Liver (tissue), 9 donors: ENCODE results near the gene VEGFA. TPM values are rescaled to one million over a fixed set of nuclear protein-coding genes. Genes with fewer than 3 reads are reported as not detected.

Source experiments
- DNase-seq: peaks from one replicate; pipeline ENCODE4 v3.0.0-alpha.2; 2017; ENCODE audit warnings: low spot score
- H3K27ac ChIP-seq, 2 donors: one replicate each; pipeline ENCODE4 v1.7.0; 2013; ENCODE audit warnings: inconsistent platforms in 2 of 2, low read length in 2 of 2, control low read depth in 1 of 2, low read depth in 1 of 2, mild to moderate bottlenecking in 1 of 2
- H3K27me3 ChIP-seq, 4 donors: one replicate each; pipeline versions ENCODE4 v1.6.1 to v1.7.0; 2013; ENCODE audit warnings: low read length in 3 of 4, inconsistent platforms in 1 of 4, mild to moderate bottlenecking in 1 of 4, moderate library complexity in 1 of 4; ENCODE audit not compliant: control insufficient read depth in 4 of 4, insufficient read depth in 4 of 4
- H3K36me3 ChIP-seq, 4 donors: one replicate each; pipeline versions ENCODE4 v1.6.1 to v1.7.0; 2013; ENCODE audit warnings: low read length in 3 of 4, mild to moderate bottlenecking in 3 of 4, low read depth in 1 of 4, moderate library complexity in 1 of 4; ENCODE audit not compliant: control insufficient read depth in 4 of 4, insufficient read depth in 3 of 4
- H3K4me1 ChIP-seq, 4 donors: one replicate each; pipeline versions ENCODE4 v1.6.1 to v1.7.0; 2013; ENCODE audit warnings: low read length in 3 of 4, mild to moderate bottlenecking in 3 of 4, moderate library complexity in 1 of 4; ENCODE audit not compliant: control insufficient read depth in 4 of 4, insufficient read depth in 4 of 4
- H3K4me3 ChIP-seq, 3 donors: one replicate each; pipeline versions ENCODE4 v1.6.1 to v1.7.0; 2013; ENCODE audit warnings: low read length in 3 of 3, control low read depth in 1 of 3, low read depth in 1 of 3, mild to moderate bottlenecking in 1 of 3
- H3K9ac ChIP-seq, 2 donors: one replicate each; pipeline ENCODE4 v1.7.0; 2013; ENCODE audit warnings: low read length in 2 of 2, mild to moderate bottlenecking in 2 of 2, moderate library complexity in 2 of 2, control low read depth in 1 of 2, low read depth in 1 of 2
- H3K9me3 ChIP-seq, 4 donors: one replicate each; pipeline versions ENCODE4 v1.6.1 to v1.7.0; 2013; ENCODE audit warnings: low read length in 3 of 4; ENCODE audit not compliant: control insufficient read depth in 4 of 4
- GABPA ChIP-seq, 2 donors: IDR thresholded peaks in 1 of 2; conservative IDR thresholded peaks in 1 of 2; 2 replicates each; pipeline ENCODE4 v1.6.1; 2016; ENCODE audit warnings: antibody characterized with exemption in 2 of 2, mild to moderate bottlenecking in 1 of 2, moderate library complexity in 1 of 2
- HNF4G ChIP-seq: IDR thresholded peaks from 2 replicates; pipeline ENCODE4 v1.6.1; 2016; ENCODE audit warnings: antibody characterized with exemption
- MAX ChIP-seq: IDR thresholded peaks from 2 replicates; pipeline ENCODE4 v1.6.1; 2016; ENCODE audit warnings: antibody characterized with exemption
- RAD21 ChIP-seq, 2 donors: IDR thresholded peaks; 2 replicates each; pipeline ENCODE4 v1.6.1; 2016; ENCODE audit warnings: antibody characterized with exemption in 2 of 2, mild to moderate bottlenecking in 2 of 2
- RXRA ChIP-seq, 2 donors: IDR thresholded peaks; 2 replicates each; pipeline ENCODE4 v1.6.1; 2017 to 2018; ENCODE audit warnings: antibody characterized with exemption in 2 of 2, mild to moderate bottlenecking in 1 of 2
- SP1 ChIP-seq: IDR thresholded peaks from 2 replicates; pipeline ENCODE4 v1.6.1; 2018; ENCODE audit warnings: antibody characterized with exemption, mild to moderate bottlenecking
- YY1 ChIP-seq: IDR thresholded peaks from 2 replicates; pipeline ENCODE4 v1.6.1; 2016; ENCODE audit warnings: antibody characterized with exemption, mild to moderate bottlenecking
- WGBS: extraction: QIAGEN DNeasy Blood & Tissue Kit; methylation state at CpG from one replicate; pipeline ENCODE4 v1.1.7; 2013; 5-methylcytosine and 5-hydroxymethylcytosine counted together
- polyA plus RNA-seq, 2 donors: library from polyadenylated mRNA; stranded (reverse) in 1 of 2; unstranded in 1 of 2; fragments of 200-250 nt in 1 of 2; fragments of >200 nt in 1 of 2; fragmentation: Nextera tagmentation in 1 of 2; extraction: Ambion mirVana in 1 of 2; gene quantifications; one replicate each; pipeline versions ENCODE4 v1.2.1 to v1.2.3, GENCODE V29; 2013 to 2015
- total RNA-seq, 2 donors: library from RNA; depleted of rRNA; stranded (reverse); fragments of >200 nt; gene quantifications; one replicate each; pipeline ENCODE4 v1.2.3, GENCODE V29; 2014
- TF ChIP-seq, protein P1 (sequence below): fragments of 150-350 bp; IDR thresholded peaks from 2 replicates; pipeline ENCODE4 v1.5.1; 2017; ENCODE audit warnings: improper control_type of control experiment, low read depth, low read length; ENCODE audit not compliant: missing input control
- TF ChIP-seq, protein P2 (sequence below): IDR thresholded peaks from 2 replicates; pipeline ENCODE4 v1.6.1; 2016; ENCODE audit warnings: antibody characterized with exemption
- TF ChIP-seq, protein P3 (sequence below): IDR thresholded peaks from 2 replicates; pipeline ENCODE4 v1.6.1; 2016; ENCODE audit warnings: antibody characterized with exemption
- TF ChIP-seq, protein P4 (sequence below): IDR thresholded peaks from 2 replicates; pipeline ENCODE4 v1.6.1; 2016; ENCODE audit warnings: antibody characterized with exemption, mild to moderate bottlenecking
- donor health status: healthy.
- donor health status: healthy.
- donor health status: healthy.
- donor health status: healthy.
- donor health status: healthy.

Gene VEGFA
- total and polyA plus RNA-seq, 4 donors, result 14.7 to 160 (median 65.2) TPM

DNA sequence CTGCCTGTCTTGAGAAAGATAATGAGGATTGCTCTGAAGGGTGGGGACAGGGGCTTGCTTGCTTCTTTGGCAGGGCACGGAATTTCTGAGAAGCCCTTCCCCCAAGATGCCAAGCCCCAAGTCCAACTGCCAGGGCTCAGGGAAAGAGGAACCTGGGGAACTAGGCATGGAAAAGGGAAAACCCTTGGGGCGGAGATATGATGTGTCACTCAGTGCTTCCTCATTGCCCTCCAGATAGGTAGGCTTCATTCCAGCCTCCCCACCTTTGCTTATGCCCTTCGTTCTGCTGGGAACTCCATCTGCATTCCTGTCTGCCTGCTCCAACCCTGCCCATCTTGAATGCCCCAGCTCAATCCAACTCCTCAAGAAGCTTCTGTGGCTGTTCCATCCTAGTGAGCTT lies 61.2 kb downstream of the VEGFA start:
- H3K9me3 ChIP-seq, result no peaks in the 10 kb centered on the region
- H3K27ac ChIP-seq, result no peak overlapping the region
- DNase-seq, result no peak
- no peak overlapping the region for H3K9ac ChIP-seq
- H3K27me3 ChIP-seq, result no peaks in the 10 kb centered on the region
- no peak for TF ChIP-seq SP1
- TF ChIP-seq GABPA (IDR thresholded peaks at IDR 0.05 in 1 of 2, conservative IDR thresholded peaks at IDR 0.05 in 1 of 2), result no peak
- no peak overlapping the region for H3K4me3 ChIP-seq
- H3K36me3 ChIP-seq, result no peaks in the 10 kb centered on the region
- 81% methylated on average over 3 of the region's 3 CpGs for WGBS
- peaks cover 0 to 3% (median 1%) of the 10 kb centered on the region in 4 donors for H3K4me1 ChIP-seq

DNA sequence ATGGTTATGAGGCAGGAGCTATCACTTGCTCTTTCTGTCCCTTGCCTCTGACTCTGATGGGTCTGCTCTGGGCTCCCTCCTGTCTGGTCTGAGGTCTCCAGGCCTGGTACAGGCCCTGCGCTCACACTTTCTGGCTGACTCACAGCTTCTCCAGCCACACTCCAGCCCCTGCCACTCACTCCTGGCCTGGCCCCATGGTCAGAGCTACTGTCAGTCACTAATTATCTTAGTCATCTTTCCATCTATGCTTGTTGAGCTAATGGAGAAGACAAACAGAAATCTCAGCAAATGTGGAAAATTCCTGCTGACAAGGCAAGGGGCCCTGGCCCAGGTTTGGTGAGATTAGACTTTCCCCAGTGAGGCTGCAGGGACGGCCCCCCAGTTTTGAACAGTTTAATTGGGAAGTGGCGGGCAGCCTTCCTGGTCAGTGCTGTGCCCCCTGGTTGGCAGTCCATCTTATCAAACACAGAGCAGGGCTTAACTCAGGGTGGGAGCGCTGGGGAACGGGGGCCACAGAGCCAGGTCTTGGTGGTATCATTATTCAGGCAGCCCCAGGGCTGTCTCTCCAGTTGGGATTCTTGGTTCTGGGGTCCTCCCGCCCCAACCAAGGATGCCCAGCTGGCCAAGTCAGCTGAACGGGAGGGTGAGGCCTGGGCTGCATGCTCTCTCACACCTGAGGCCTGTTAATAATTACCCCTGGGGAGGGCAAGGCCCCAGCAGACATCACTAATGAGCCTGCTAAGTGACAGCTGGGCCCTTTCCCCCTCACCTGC lies 63.4 kb downstream of the VEGFA start:
- no peak overlapping the region for H3K4me3 ChIP-seq
- no peaks in the 10 kb centered on the region for H3K27me3 ChIP-seq
- H3K9me3 ChIP-seq, result no peaks in the 10 kb centered on the region
- H3K27ac ChIP-seq, result no peak overlapping the region
- peak in 1 of 2 donors; percentile 61 for TF ChIP-seq RXRA (IDR thresholded peaks at IDR 0.05)
- no peak for TF ChIP-seq MAX
- TF ChIP-seq, protein P1, sequence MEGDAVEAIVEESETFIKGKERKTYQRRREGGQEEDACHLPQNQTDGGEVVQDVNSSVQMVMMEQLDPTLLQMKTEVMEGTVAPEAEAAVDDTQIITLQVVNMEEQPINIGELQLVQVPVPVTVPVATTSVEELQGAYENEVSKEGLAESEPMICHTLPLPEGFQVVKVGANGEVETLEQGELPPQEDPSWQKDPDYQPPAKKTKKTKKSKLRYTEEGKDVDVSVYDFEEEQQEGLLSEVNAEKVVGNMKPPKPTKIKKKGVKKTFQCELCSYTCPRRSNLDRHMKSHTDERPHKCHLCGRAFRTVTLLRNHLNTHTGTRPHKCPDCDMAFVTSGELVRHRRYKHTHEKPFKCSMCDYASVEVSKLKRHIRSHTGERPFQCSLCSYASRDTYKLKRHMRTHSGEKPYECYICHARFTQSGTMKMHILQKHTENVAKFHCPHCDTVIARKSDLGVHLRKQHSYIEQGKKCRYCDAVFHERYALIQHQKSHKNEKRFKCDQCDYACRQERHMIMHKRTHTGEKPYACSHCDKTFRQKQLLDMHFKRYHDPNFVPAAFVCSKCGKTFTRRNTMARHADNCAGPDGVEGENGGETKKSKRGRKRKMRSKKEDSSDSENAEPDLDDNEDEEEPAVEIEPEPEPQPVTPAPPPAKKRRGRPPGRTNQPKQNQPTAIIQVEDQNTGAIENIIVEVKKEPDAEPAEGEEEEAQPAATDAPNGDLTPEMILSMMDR, result no peak
- H3K36me3 ChIP-seq, result no peaks in the 10 kb centered on the region
- no peak for DNase-seq
- no peak overlapping the region for H3K9ac ChIP-seq
- 75% methylated on average over 7 of the region's 7 CpGs for WGBS
- peaks cover 7 to 10% (median 10%) of the 10 kb centered on the region in 4 donors for H3K4me1 ChIP-seq

- no peak overlapping the region for H3K27ac ChIP-seq
- no peaks in the 10 kb centered on the region for H3K36me3 ChIP-seq
- no peak overlapping the region for H3K4me3 ChIP-seq
- H3K4me1 ChIP-seq, result peaks cover 7 to 16% (median 16%) of the 10 kb centered on the region in 4 donors
- no peaks in the 10 kb centered on the region for H3K9me3 ChIP-seq
- no peak for TF ChIP-seq SP1
- TF ChIP-seq, protein P2, sequence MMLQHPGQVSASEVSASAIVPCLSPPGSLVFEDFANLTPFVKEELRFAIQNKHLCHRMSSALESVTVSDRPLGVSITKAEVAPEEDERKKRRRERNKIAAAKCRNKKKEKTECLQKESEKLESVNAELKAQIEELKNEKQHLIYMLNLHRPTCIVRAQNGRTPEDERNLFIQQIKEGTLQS, result no peak
- H3K9ac ChIP-seq, result no peak overlapping the region
- no peak for DNase-seq
- no peaks in the 10 kb centered on the region for H3K27me3 ChIP-seq
- WGBS, result 86% methylated on average over 9 of the region's 9 CpGs
Observed at GRCh38 chr6:43833996-43834390, 64.0 kb downstream of the VEGFA start.

DNA sequence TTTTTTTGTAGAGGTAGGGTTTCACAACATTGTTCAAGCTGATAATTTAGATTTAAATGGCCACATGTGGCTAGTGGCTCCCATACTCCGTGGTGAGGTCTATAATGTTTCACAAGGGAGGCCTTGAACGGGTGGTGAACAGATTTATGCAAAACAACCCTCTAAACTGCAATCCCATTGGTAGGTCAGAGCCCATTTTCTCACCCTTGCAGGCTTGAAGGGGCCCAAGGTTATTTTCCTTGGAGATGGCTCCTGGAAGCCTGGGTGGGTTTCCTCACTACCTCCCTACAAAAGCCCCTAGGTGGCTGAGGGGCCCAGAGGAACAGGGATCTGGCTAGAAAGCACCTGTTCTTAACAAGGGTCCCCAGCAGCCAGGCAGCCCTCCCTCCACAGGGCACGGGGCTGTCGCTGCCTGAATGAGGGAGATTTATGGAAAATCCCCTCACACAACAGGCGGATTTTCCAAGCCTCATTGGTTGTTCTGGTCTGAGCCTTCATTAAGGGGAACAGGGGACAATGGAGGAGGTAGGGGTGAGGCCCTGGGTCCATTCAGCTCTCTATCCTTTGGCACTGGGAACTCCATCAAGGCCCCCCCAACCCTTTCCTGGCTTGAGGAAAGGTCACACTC lies 64.6 kb downstream of the VEGFA start:
- no peak for DNase-seq
- 91% methylated on average over 5 of the region's 5 CpGs for WGBS

More for the DNA sequence above, 64.6 kb downstream of the VEGFA start:
- Histone ChIP-seq H3K9me3 (no peaks in the 10 kb centered on the region), H3K27ac (no peak overlapping the region), H3K9ac (no peak overlapping the region), H3K36me3 (no peaks in the 10 kb centered on the region), H3K27me3 (no peaks in the 10 kb centered on the region), H3K4me3 (no peak overlapping the region), H3K4me1 (peaks cover 8 to 16% (median 16%) of the 10 kb centered on the region in 4 donors)
- TF ChIP-seq RXRA (IDR thresholded peaks at IDR 0.05), result no peak
- TF ChIP-seq, protein P3, sequence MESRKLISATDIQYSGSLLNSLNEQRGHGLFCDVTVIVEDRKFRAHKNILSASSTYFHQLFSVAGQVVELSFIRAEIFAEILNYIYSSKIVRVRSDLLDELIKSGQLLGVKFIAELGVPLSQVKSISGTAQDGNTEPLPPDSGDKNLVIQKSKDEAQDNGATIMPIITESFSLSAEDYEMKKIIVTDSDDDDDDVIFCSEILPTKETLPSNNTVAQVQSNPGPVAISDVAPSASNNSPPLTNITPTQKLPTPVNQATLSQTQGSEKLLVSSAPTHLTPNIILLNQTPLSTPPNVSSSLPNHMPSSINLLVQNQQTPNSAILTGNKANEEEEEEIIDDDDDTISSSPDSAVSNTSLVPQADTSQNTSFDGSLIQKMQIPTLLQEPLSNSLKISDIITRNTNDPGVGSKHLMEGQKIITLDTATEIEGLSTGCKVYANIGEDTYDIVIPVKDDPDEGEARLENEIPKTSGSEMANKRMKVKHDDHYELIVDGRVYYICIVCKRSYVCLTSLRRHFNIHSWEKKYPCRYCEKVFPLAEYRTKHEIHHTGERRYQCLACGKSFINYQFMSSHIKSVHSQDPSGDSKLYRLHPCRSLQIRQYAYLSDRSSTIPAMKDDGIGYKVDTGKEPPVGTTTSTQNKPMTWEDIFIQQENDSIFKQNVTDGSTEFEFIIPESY, result no peak
- TF ChIP-seq YY1, result no peak
- no peak for TF ChIP-seq HNF4G
- TF ChIP-seq, protein P4, sequence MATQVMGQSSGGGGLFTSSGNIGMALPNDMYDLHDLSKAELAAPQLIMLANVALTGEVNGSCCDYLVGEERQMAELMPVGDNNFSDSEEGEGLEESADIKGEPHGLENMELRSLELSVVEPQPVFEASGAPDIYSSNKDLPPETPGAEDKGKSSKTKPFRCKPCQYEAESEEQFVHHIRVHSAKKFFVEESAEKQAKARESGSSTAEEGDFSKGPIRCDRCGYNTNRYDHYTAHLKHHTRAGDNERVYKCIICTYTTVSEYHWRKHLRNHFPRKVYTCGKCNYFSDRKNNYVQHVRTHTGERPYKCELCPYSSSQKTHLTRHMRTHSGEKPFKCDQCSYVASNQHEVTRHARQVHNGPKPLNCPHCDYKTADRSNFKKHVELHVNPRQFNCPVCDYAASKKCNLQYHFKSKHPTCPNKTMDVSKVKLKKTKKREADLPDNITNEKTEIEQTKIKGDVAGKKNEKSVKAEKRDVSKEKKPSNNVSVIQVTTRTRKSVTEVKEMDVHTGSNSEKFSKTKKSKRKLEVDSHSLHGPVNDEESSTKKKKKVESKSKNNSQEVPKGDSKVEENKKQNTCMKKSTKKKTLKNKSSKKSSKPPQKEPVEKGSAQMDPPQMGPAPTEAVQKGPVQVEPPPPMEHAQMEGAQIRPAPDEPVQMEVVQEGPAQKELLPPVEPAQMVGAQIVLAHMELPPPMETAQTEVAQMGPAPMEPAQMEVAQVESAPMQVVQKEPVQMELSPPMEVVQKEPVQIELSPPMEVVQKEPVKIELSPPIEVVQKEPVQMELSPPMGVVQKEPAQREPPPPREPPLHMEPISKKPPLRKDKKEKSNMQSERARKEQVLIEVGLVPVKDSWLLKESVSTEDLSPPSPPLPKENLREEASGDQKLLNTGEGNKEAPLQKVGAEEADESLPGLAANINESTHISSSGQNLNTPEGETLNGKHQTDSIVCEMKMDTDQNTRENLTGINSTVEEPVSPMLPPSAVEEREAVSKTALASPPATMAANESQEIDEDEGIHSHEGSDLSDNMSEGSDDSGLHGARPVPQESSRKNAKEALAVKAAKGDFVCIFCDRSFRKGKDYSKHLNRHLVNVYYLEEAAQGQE, result no peak
- TF ChIP-seq GABPA (IDR thresholded peaks at IDR 0.05 in 1 of 2, conservative IDR thresholded peaks at IDR 0.05 in 1 of 2), result no peak
- TF ChIP-seq RAD21 (IDR thresholded peaks at IDR 0.05), result no peak
- no peak for TF ChIP-seq SP1
